ENCODE results near the gene ASB3. TPM values are rescaled to one million over a fixed set of nuclear protein-coding genes. Genes with fewer than 3 reads are reported as not detected.
"Not testable (repeated sequence)": the region's sequence is repeated elsewhere in the genome, so short reads cannot be mapped to it uniquely, and the experiment has no call there.

ASB3 gene
- polyA plus RNA-seq, 3 donors from 2014 or later, result 13.0 to 15.2 (median 13.4) TPM

GRCh38 chr2:53701221-53701620 lies 85.5 kb downstream of the ASB3 start:
- Mint-ChIP-seq H3K27me3 (ENCODE audit: low read depth in 3 of 3) (no peaks in the 10 kb centered on the region), H3K27ac (no peak overlapping the region), H3K4me1 (no peaks in the 10 kb centered on the region), H3K9me3 (no peaks in the 10 kb centered on the region), H3K4me3 (no peak overlapping the region), H3K36me3 (peaks cover 33 to 46% (median 35%) of the 10 kb centered on the region in 3 donors)
- no peak for DNase-seq

DNA sequence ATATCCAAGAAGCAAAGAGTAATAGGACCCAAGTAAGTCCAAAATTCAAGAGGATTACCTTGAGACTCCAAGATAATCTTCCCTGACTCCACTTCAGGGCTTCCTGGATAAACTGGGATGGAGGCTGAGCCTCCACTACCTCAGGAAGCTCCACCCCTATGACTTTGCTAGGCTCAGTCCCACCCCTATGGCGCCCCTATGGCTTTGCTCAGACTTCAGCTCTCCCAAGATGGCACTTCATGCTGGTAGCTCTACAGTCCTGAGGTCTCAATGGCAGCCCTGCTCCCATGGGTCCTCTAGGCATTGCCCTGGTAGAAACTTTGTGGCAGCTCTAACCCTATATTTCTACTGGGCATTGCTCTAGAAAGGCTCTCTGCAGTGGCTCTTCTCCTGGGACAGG lies 89.1 kb downstream of the ASB3 start:
- Mint-ChIP-seq H3K9me3 (no peaks in the 10 kb centered on the region), H3K27ac (no peak overlapping the region), H3K4me1 (no peaks in the 10 kb centered on the region), H3K4me3 (no peak overlapping the region), H3K27me3 (ENCODE audit: low read depth in 3 of 3) (no peaks in the 10 kb centered on the region), H3K36me3 (peaks cover 28 to 39% (median 31%) of the 10 kb centered on the region in 3 donors)
- no peak for DNase-seq

DNA sequence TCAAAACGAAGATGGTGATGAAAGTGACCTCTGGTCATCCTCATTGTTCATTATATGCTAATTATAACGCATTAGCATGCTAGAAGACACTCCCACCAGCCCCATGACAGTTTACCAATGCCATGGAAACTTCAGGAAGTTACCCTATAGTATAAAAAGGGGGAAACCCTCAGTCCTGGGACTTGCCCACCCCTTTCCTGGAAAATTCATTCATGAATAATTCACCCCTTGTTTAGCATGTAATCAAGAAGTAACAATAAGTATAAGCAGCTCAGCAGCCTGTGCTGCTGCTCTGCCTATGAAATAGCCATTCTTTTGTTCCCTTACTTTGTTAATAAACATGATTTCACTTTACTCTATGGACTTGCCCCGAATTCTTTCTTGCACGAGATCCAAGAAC lies 89.7 kb downstream of the ASB3 start:
- Mint-ChIP-seq H3K9me3 (no peaks in the 10 kb centered on the region), H3K27ac (no peak overlapping the region), H3K4me1 (no peaks in the 10 kb centered on the region), H3K27me3 (ENCODE audit: low read depth in 3 of 3) (no peaks in the 10 kb centered on the region), H3K4me3 (no peak overlapping the region), H3K36me3 (peaks cover 31 to 35% (median 32%) of the 10 kb centered on the region in 3 donors)
- no peak for DNase-seq

DNA sequence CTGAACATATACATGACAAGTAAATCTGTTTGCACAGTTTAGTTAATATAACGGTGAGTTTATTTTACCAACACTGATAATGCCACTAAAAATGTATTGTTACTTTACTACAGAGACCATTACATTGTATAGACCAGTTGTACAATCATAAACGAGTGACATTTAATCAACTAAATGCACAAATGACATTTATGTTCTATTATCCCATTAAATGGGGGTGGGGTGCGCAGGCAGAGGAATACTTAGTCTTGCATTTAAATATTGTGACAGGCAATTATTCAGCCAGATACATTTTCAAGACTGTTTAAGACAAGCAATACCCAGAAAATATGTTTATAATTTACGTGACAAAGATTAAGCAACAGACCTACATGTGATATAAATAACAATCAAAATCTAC lies 91.2 kb downstream of the ASB3 start:
- Mint-ChIP-seq H3K36me3 (peaks cover 28 to 43% (median 39%) of the 10 kb centered on the region in 3 donors), H3K4me1 (no peaks in the 10 kb centered on the region), H3K4me3 (no peak overlapping the region), H3K27me3 (ENCODE audit: low read depth in 3 of 3) (no peaks in the 10 kb centered on the region), H3K27ac (no peak overlapping the region), H3K9me3 (no peaks in the 10 kb centered on the region)
- DNase-seq, result no peak

GRCh38 chr2:53694096-53694771 lies 92.5 kb downstream of the ASB3 start:
- Mint-ChIP-seq H3K4me3 (no peak overlapping the region), H3K27me3 (ENCODE audit: low read depth in 3 of 3) (no peaks in the 10 kb centered on the region), H3K9me3 (no peaks in the 10 kb centered on the region), H3K4me1 (no peaks in the 10 kb centered on the region), H3K36me3 (peaks cover 16 to 30% (median 27%) of the 10 kb centered on the region in 3 donors), H3K27ac (no peak overlapping the region)
- no peak for DNase-seq

- Mint-ChIP-seq H3K4me1 (no peaks in the 10 kb centered on the region), H3K9me3 (no peaks in the 10 kb centered on the region), H3K36me3 (peaks cover 0 to 21% (median 17%) of the 10 kb centered on the region in 3 donors), H3K27ac (peak overlapping the region in 1 of 6 donors; percentile 7), H3K4me3 (no peak overlapping the region), H3K27me3 (ENCODE audit: low read depth in 3 of 3) (no peaks in the 10 kb centered on the region)
- DNase-seq, result no peak
These were observed 95.9 kb downstream of the ASB3 start for GRCh38 chr2:53690876-53691275.

DNA sequence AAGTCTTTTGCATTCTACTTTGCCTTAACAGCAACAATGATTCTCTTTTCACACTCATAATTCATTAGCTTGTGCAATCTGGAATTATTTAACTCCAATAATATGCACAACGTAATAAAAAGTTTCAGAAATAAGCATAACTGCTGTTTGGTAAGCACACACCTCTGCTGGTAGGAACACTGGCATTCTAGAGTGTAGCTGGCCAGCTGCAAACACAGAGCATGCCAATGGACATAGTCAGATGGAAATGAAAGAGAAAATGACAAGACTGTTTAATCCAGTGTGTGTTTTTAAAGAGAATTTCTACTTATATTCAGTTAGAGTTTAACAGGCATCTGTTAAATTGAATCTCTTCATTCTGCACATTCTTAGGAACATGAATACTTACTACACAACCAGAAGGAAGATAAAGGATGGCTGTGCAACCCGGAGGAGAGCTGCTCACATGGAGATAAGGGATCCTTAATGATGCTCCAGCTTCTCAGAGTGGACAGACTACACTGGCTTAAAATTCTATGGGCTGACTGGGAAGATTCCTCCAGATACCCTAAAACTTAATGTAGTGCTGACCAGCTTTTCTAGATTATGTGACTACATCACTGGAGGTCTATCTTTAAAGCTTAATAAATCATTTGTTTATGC lies 113.8 kb downstream of the ASB3 start:
- H3K27ac Mint-ChIP-seq, result peak overlapping the region in 3 of 6 donors; percentile 3 to 53 (median 25)
- H3K4me1 Mint-ChIP-seq, result peaks cover 0 to 9% of the 10 kb centered on the region in 2 donors
- no peak overlapping the region for H3K4me3 Mint-ChIP-seq
- no peak for DNase-seq
- H3K27me3 Mint-ChIP-seq (ENCODE audit: low read depth in 3 of 3), result no peaks in the 10 kb centered on the region
- peaks cover 5 to 12% (median 7%) of the 10 kb centered on the region in 3 donors for H3K36me3 Mint-ChIP-seq
- H3K9me3 Mint-ChIP-seq, result no peaks in the 10 kb centered on the region

DNA sequence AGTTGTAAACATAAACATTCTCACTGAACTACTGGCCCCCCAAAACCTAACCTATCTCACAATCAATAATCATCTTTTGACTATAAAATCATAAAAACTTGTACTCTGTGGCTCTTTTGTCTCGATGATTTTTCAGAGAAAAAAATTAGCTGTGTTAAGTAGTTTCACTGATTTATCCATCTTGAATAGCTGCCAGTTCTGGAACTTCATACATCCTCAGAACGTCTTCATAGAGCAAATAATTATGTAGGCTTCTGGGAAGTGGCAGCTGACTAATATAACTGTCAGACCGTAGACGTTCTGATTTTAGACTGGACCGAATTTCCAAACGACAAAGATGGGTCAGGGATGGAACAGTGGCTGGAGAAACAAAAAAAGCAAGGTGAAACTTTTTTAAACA lies 116.4 kb downstream of the ASB3 start:
- Mint-ChIP-seq H3K4me1 (peaks cover 0 to 9% of the 10 kb centered on the region in 2 donors), H3K36me3 (peaks cover 12 to 20% (median 18%) of the 10 kb centered on the region in 3 donors), H3K9me3 (peaks cover 0 to 4% (median 0%) of the 10 kb centered on the region in 6 donors), H3K27me3 (ENCODE audit: low read depth in 3 of 3) (peaks cover 0 to 2% (median 0%) of the 10 kb centered on the region in 3 donors), H3K4me3 (no peak overlapping the region), H3K27ac (no peak overlapping the region)
- DNase-seq, result no peak

- H3K36me3 Mint-ChIP-seq, result peaks cover 23 to 38% (median 30%) of the 10 kb centered on the region in 3 donors
- H3K27ac Mint-ChIP-seq, result no peak overlapping the region
- no peak overlapping the region for H3K4me3 Mint-ChIP-seq
- no peak for DNase-seq
- H3K4me1 Mint-ChIP-seq, result peaks cover 0 to 9% of the 10 kb centered on the region in 2 donors
- H3K9me3 Mint-ChIP-seq, result peaks cover 0 to 4% (median 0%) of the 10 kb centered on the region in 6 donors
- H3K27me3 Mint-ChIP-seq (ENCODE audit: low read depth in 3 of 3), result peaks cover 0 to 2% (median 0%) of the 10 kb centered on the region in 3 donors
These were observed 118.1 kb downstream of the ASB3 start for GRCh38 chr2:53668624-53669026.

- not testable (repeated sequence) for H3K27ac Mint-ChIP-seq; H3K4me3 Mint-ChIP-seq; H3K27me3 Mint-ChIP-seq (ENCODE audit: low read depth in 3 of 3); H3K9me3 Mint-ChIP-seq; DNase-seq; H3K4me1 Mint-ChIP-seq
- H3K36me3 Mint-ChIP-seq, result peaks cover 25 to 46% (median 30%) of the 10 kb centered on the region in 3 donors
These were observed 119.6 kb downstream of the ASB3 start for GRCh38 chr2:53667130-53667529.

- Mint-ChIP-seq H3K27ac (no peak overlapping the region), H3K4me3 (no peak overlapping the region), H3K9me3 (peaks cover 0 to 6% (median 0%) of the 10 kb centered on the region in 6 donors), H3K27me3 (ENCODE audit: low read depth in 3 of 3) (peaks cover 0 to 2% (median 0%) of the 10 kb centered on the region in 3 donors), H3K4me1 (no peaks in the 10 kb centered on the region), H3K36me3 (peaks cover 13 to 45% (median 30%) of the 10 kb centered on the region in 3 donors)
- DNase-seq, result no peak
These were observed 125.9 kb downstream of the ASB3 start for GRCh38 chr2:53660886-53661285.

DNA sequence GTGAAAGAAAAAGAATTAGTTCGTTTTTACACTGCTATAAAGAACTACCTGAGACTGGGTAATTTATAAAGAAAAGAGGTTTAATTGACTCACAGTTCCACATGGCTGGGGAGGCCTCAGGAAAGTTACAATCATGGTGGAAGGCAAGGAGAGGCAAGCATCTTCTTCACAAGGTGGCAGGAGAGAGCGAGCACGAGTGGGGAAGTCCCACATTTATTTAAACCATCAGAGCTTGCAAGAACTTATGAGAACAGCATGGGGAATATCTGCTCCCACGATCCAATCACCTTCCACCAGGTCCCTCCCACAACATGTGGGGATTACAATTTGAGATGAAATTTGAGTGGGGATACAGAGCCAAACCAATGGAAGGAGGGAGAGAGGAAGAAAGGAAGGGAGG lies 128.3 kb downstream of the ASB3 start:
- H3K36me3 Mint-ChIP-seq, result peaks cover under 1 to 21% (median 18%) of the 10 kb centered on the region in 3 donors
- DNase-seq; H3K27ac Mint-ChIP-seq; H3K4me1 Mint-ChIP-seq; H3K27me3 Mint-ChIP-seq (ENCODE audit: low read depth in 3 of 3); H3K9me3 Mint-ChIP-seq; H3K4me3 Mint-ChIP-seq: not testable (repeated sequence)

- Mint-ChIP-seq H3K27me3 (ENCODE audit: low read depth in 3 of 3) (no peaks in the 10 kb centered on the region), H3K4me3 (no peak overlapping the region)
These were observed 131.5 kb downstream of the ASB3 start for GRCh38 chr2:53655256-53655655.

DNA sequence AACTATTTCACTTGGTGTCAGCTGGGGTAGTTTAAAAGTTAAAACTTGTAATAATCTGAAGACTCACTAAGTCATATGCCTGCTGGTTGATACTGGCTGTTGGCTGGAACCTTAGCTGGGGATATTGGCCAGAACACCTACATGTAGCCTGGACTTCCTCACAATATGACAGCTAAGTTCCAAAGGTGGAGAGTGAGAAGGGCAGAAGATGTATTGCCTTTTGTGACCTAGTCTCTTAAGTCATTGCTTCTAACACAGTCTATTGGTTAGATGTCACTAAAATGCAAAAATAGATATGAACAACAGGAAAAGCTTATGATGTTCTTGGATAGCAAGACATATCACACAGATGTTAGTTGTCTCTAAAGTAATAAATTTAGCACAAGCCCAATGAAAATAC lies 132.4 kb downstream of the ASB3 start:
- no peaks in the 10 kb centered on the region for H3K4me1 Mint-ChIP-seq
- H3K36me3 Mint-ChIP-seq, result peaks cover 0 to 5% (median 0%) of the 10 kb centered on the region in 3 donors
- no peak overlapping the region for H3K4me3 Mint-ChIP-seq
- H3K9me3 Mint-ChIP-seq, result peaks cover 0 to 1% (median 0%) of the 10 kb centered on the region in 6 donors
- no peak for DNase-seq
- no peak overlapping the region for H3K27ac Mint-ChIP-seq
- H3K27me3 Mint-ChIP-seq (ENCODE audit: low read depth in 3 of 3), result no peaks in the 10 kb centered on the region

More at GRCh38 chr2:53655256-53655655, 131.5 kb downstream of the ASB3 start:
- Mint-ChIP-seq H3K9me3 (no peaks in the 10 kb centered on the region), H3K27ac (no peak overlapping the region), H3K4me1 (no peaks in the 10 kb centered on the region), H3K36me3 (peaks cover 0 to 9% (median 4%) of the 10 kb centered on the region in 3 donors)
- DNase-seq, result no peak

Data from immature natural killer cell (primary cell).